ENCODE results near the gene EFNA5.

DNA sequence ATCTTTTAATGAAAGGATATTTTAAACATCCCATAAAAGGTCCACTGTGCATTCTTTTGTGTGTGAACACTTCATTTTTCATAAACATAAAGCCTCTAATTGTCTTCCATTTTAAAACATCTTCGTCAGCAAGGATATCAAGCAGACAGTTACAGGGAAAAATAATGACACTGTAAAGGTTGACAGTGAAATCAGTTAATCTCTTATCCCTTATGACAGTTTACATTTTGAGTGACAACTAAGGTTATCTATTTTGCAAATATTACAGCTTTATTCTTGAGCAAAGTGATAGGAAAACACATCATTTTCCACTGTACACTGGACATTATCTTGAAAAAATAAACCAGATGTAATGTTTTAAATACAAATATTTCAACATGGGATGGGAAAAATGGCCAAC, 28.7 kb upstream of the EFNA5 start:
- TF ChIP-seq POLR2A (IDR thresholded peaks at IDR 0.05): no peak
- TF ChIP-seq, protein P1, sequence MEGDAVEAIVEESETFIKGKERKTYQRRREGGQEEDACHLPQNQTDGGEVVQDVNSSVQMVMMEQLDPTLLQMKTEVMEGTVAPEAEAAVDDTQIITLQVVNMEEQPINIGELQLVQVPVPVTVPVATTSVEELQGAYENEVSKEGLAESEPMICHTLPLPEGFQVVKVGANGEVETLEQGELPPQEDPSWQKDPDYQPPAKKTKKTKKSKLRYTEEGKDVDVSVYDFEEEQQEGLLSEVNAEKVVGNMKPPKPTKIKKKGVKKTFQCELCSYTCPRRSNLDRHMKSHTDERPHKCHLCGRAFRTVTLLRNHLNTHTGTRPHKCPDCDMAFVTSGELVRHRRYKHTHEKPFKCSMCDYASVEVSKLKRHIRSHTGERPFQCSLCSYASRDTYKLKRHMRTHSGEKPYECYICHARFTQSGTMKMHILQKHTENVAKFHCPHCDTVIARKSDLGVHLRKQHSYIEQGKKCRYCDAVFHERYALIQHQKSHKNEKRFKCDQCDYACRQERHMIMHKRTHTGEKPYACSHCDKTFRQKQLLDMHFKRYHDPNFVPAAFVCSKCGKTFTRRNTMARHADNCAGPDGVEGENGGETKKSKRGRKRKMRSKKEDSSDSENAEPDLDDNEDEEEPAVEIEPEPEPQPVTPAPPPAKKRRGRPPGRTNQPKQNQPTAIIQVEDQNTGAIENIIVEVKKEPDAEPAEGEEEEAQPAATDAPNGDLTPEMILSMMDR (IDR thresholded peaks at IDR 0.05): no peak
- no peak for TF ChIP-seq EP300 (IDR thresholded peaks at IDR 0.05)
